CD4-positive, alpha-beta T cell treated with Interferon alpha-2 for 1 hour (primary cell): ENCODE results near the gene OR2AK2.

ENCODE experiments used
- DNase-seq, 2 donors: peaks; one replicate each; pipeline ENCODE4 v3.0.0-alpha.2; 2020 to 2022

Gene OR2AK2

GRCh38 chr1:247964933-247965332 is at the start of gene OR2AK2:
Gene OR2AK2, plus strand, starts transcription at chr1:247965233. Its CDS starts 144 bp downstream, at chr1:247965377.
- no peak for DNase-seq

GRCh38 chr1:247919952-247920351 is 45.1 kb upstream of the OR2AK2 start, which contains the start of gene OR2T8:
Gene OR2T8, plus strand, starts transcription at chr1:247920252. Its CDS starts 766 bp downstream, at chr1:247921018.
- no peak for DNase-seq

GRCh38 chr1:247923941-247924340 is 41.1 kb upstream of the OR2AK2 start:
- no peak for DNase-seq

GRCh38 chr1:247924868-247925267 is 40.2 kb upstream of the OR2AK2 start, which contains the start of gene OR2AJ1:
Gene OR2AJ1, plus strand, starts transcription at chr1:247924889. Its CDS starts 8,880 bp downstream, at chr1:247933769.
- no peak for DNase-seq

GRCh38 chr1:247933989-247934388 is 31.0 kb upstream of the OR2AK2 start:
- no peak for DNase-seq

GRCh38 chr1:247935781-247936180 is 29.3 kb upstream of the OR2AK2 start:
- DNase-seq = no peak

GRCh38 chr1:247936415-247936814 is 28.6 kb upstream of the OR2AK2 start:
- no peak for DNase-seq

GRCh38 chr1:247936965-247937734 is 27.9 kb upstream of the OR2AK2 start:
- DNase-seq = peak; percentile 86 to 87

- DNase-seq = no peak
Measured at GRCh38 chr1:247942624-247943023, 22.4 kb upstream of the OR2AK2 start.

- no peak for DNase-seq
Measured at GRCh38 chr1:247948558-247948957, 16.5 kb upstream of the OR2AK2 start, which contains the start of gene OR2L8. Gene OR2L8, plus strand, starts transcription at chr1:247948858. Its CDS starts 0 bp downstream, at chr1:247948858.

GRCh38 chr1:247953408-247953807 is 11.6 kb upstream of the OR2AK2 start:
- no peak for DNase-seq

GRCh38 chr1:247961791-247962190 is 3.2 kb upstream of the OR2AK2 start:
- no peak for DNase-seq

GRCh38 chr1:247962911-247963588 is 2.0 kb upstream of the OR2AK2 start:
- no peak for DNase-seq

GRCh38 chr1:247966532-247967204 is 1.6 kb downstream of the OR2AK2 start:
- no peak for DNase-seq

- DNase-seq = no peak
Measured at GRCh38 chr1:247992986-247993385, 28.0 kb downstream of the OR2AK2 start.

GRCh38 chr1:247998811-247999210 is 33.8 kb downstream of the OR2AK2 start:
- no peak for DNase-seq

- no peak for DNase-seq
Measured at GRCh38 chr1:248000169-248000568, 35.1 kb downstream of the OR2AK2 start.

GRCh38 chr1:248007778-248008177 is 42.7 kb downstream of the OR2AK2 start:
- DNase-seq = no peak

- no peak for DNase-seq
Measured at GRCh38 chr1:248009681-248010080, 44.6 kb downstream of the OR2AK2 start.

- DNase-seq = no peak
Measured at GRCh38 chr1:248013229-248013710, 48.2 kb downstream of the OR2AK2 start, which contains the start of gene OR2L5. Gene OR2L5, plus strand, starts transcription at chr1:248013660. Its CDS starts 8,288 bp downstream, at chr1:248021948.

- DNase-seq = no peak
Measured at GRCh38 chr1:248015803-248016202, 50.8 kb downstream of the OR2AK2 start.
